HG03108 (cell line): ENCODE data around the gene TRAK2.
A peak's percentile ranks its signal among the peaks of the same experiment; 100 is the strongest.
"Not testable (repeated sequence)": the region's sequence is repeated elsewhere in the genome, so short reads cannot be mapped to it uniquely, and the experiment has no call there.

Experiments used
- ATAC-seq: cut with Tn5 transposase; IDR thresholded peaks from one replicate; pipeline ENCODE4 v1.9.1; 2021; ENCODE audit warnings: moderate library complexity; ENCODE audit not compliant: unreplicated experiment

The TRAK2 gene

GRCh38 chr2:201451292-201452057 is at the start of gene TRAK2, which contains the start of gene STRADB:
Gene TRAK2, minus strand, starts transcription at chr2:201451458. Its CDS starts 30,951 bp downstream, at chr2:201420507.
Gene STRADB, plus strand, starts transcription at chr2:201451740. Its CDS starts 3,101 bp downstream, at chr2:201454841.
- ATAC-seq: peak; percentile 96

- ATAC-seq: no peak
Measured at GRCh38 chr2:201500534-201500933, 49.3 kb upstream of the TRAK2 start.

GRCh38 chr2:201496785-201497184 is 45.5 kb upstream of the TRAK2 start:
- no peak for ATAC-seq

- ATAC-seq: no peak
Measured at GRCh38 chr2:201490291-201490690, 39.0 kb upstream of the TRAK2 start.

- ATAC-seq: no peak
Measured at GRCh38 chr2:201484805-201485204, 33.5 kb upstream of the TRAK2 start.

GRCh38 chr2:201483758-201484157 is 32.5 kb upstream of the TRAK2 start:
- not testable (repeated sequence) for ATAC-seq

GRCh38 chr2:201483342-201483741 is 32.1 kb upstream of the TRAK2 start:
- ATAC-seq: no peak

GRCh38 chr2:201482543-201482942 is 31.3 kb upstream of the TRAK2 start:
- no peak for ATAC-seq

- ATAC-seq: no peak
Measured at GRCh38 chr2:201472411-201472810, 21.2 kb upstream of the TRAK2 start.

GRCh38 chr2:201471732-201472393 is 20.6 kb upstream of the TRAK2 start:
- ATAC-seq: no peak

GRCh38 chr2:201470821-201471731 is 19.8 kb upstream of the TRAK2 start:
- ATAC-seq: no peak

GRCh38 chr2:201467666-201468065 is 16.4 kb upstream of the TRAK2 start:
- ATAC-seq: no peak

GRCh38 chr2:201466050-201466675 is 14.9 kb upstream of the TRAK2 start:
- ATAC-seq: no peak

- ATAC-seq: no peak
Measured at GRCh38 chr2:201465524-201465971, 14.3 kb upstream of the TRAK2 start.

GRCh38 chr2:201464547-201464946 is 13.3 kb upstream of the TRAK2 start:
- ATAC-seq: no peak

GRCh38 chr2:201460532-201460931 is 9.3 kb upstream of the TRAK2 start:
- no peak for ATAC-seq

- ATAC-seq: no peak
Measured at GRCh38 chr2:201458381-201458780, 7.1 kb upstream of the TRAK2 start.

- ATAC-seq: no peak
Measured at GRCh38 chr2:201452922-201453643, 1.8 kb upstream of the TRAK2 start.

GRCh38 chr2:201452058-201452921 is 1.0 kb upstream of the TRAK2 start:
- no peak for ATAC-seq
